Amniotic stem cell (primary cell): ENCODE measurements around the gene WDR27.

Experiments used
- DNase-seq: peaks from one replicate; lab custom pipeline; 2025; lab: John Stamatoyannopoulos, UW

Gene WDR27

DNA sequence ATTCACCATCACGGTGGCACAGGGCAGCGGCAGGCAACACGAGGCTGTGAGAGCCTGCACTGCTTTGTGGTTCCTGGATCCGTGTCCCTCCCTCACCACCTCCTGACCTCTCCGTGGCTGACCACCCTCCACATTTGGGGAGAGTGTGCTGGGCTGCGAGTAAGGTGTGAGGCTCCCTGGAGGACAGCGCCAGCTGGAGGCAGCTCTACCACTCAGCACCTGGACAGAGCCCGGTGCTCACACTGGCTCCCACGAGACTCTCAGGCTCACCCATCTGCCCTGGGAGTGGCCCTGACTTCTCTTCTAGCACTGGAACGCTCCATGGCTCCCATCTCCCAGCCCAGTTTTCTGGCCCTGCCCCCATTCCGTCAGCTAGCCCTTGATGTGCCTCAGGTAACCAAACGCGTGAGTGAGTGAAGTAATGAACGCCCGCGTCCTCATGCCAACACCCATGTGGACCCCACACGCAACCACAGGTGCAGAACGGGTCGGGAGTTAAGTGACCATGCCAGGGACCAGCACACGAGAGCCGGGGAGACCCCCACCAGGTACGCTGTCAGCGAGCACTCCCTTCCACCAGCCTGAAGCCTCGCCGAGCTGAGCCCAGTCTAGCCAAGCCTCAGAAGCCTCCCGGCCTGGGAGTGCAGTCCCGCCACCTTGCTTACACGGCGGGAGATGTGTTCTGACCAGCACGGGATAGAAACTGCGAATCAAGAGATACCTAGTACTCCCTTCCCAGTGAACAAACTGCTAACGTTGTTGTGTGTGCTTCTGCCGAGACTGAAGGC is 137.2 kb downstream of the WDR27 start:
- DNase-seq = no peak

DNA sequence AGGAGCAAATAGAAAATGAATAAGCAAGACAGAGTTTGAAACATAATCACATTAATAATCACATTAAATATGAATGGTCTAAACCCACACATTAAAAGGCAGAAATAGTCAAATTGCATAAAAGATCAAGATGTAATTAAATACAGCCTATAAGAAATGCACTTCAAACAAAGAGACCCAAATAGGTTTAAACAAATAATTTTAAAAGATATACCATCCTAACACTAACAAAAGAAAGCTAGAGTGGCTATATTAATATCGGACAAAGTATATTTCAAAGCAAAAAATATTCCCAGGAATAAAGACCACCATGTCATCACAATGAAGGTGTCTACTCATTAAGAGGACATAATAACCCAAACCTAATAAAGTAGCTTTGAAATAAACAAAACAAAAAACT is 140.2 kb downstream of the WDR27 start:
- no peak for DNase-seq

DNA sequence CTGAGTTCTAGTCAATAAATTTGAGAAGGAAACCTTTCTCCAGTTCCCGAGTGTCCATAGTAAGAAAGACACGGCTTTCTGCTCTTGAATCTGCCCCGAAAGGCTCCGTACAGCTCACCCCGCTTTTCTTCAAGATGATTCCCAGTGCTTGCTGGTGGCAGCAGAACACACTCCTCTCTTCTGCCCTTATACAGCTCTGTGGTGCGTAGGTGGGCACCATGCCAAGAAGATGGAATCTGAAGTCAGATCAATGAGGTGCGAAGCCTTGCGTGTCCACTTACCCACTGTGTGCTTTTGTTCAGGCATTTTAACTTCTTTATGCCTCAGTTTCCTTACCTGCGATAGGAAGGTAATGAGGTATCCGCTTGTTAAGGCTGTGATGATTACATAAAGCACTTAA is 142.2 kb downstream of the WDR27 start:
- DNase-seq = no peak

DNA sequence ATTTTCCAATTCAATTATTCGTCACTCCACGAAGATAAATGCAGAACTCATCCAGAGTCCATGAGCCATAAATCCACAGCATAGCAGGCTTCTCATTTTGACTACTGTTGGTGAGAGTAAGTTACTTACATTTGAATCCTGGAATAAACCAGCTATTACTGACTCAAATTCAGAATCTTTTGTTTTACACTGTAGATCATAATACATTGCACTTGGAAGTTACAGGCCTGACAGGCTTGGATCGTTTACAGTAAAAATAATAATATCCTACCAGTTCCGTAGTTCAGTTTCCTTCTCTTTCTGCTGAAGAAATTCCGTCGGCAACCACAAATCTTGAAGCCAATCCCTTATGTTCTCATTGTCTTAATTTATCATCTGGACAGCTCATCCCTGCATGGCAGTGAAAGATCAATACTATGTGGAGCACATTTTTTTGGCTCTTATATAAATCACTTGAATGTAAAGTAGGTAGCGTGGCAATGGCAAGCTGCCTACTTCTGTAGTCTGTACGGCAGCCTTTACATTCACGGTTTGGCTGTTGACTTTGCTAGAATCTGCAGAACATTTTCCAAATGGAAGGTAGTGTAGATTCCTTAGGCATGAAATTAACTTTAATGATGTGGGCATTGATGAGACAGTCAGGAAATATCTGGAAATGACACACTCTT is 142.9 kb downstream of the WDR27 start:
- no peak for DNase-seq

DNA sequence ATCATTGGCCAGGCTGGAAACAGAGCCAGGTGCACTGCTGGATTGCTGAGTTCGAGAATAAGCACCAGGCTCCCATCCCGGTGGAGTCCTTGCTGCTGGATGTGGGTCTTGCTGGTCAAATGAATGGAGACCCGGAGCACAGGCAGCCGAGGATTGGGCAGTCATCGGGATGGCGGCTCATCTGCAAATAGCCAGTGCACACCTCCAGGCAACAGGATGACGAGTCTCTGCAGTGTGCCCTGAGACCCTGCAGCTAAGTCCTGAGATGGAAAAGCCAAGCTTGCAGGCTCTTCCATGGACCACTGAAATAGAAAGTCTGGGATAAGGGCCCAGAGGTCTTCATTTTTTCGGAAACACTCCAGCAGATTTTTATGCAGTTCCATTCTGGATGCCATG is 143.5 kb downstream of the WDR27 start:
- no peak for DNase-seq

DNA sequence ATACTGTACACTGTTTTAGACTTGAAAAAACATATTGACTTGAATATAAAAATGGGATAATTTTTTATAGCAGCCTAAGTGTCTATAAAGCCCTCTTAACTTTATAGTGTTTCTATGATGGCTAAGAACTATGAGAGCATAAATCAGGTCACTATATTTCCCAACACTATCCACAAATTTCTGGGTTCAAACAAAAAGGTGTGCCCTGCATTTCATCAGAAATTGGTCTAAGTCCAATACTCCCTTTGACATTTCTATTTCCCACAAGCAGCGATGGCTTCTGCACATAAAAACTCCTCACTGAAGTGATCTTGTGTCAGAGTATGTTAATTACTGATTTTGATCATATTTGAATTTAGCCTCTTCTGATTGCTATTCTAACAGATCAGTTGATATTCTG is 143.9 kb downstream of the WDR27 start:
- no peak for DNase-seq

DNA sequence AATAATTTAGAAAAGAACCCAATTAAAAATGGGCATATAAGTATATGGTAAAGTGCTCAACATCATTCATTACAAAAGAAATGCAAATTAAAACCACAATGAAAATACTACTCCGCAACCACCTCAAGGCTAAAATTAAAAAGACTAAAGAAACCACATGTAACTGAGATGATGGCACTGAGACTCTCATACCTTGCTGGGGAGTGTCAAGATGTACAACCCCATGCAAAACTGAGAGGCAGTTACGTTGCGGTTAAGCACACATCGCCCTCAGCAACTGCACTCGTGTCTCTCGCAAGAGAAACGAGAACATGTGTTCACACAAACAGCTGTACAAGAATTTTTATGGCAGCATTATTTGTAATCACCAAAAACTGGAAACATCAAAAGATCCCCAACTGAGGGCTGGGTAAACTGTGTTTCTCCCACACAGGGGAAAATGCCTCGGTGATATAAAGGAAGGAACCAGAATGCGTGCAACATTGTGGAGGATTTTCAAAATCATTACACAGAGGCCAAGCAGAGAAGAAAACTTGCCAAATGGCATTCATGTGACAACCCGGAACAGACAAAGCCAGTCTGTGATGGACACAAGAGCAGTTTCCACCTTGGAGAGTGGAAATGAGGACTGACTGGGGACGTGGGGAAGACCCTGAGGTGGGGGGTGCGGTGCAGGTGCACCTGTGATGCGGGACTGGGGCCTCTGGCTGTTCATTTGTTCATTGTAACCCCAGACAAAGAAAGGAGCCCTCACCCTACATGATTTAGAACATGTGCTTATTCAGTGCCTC is 144.9 kb downstream of the WDR27 start:
- no peak for DNase-seq

DNA sequence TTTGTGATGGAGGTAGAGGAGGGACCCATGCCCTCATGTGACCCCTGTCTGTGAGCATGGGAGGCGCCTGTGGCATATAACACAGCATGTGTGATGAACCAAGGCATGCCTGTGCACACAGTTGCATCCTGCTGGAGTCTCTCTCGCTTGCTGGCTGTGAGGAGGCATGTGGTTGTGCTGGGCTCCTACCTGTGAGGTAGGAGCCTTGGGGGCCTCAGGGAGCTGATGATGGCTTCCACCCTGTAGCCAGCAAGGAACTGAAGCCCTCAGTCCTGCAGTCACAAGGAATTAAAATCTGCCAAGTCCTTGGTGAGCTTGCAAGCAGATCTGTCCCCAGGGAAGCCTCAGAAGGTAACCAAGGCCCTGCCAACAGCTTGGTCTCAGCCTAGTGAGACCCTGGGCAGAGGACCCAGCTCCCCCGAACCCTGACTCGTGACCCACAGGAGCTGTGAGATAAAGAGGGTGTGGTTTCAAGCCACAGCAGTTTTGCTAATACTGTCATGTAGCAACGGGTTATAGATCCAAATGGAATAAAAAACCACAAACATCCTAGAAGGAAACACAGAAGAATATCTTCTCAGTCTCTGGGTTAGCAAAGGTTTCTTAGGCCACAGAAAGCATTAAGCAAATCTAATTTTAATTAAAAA is 145.7 kb downstream of the WDR27 start:
- DNase-seq = no peak

DNA sequence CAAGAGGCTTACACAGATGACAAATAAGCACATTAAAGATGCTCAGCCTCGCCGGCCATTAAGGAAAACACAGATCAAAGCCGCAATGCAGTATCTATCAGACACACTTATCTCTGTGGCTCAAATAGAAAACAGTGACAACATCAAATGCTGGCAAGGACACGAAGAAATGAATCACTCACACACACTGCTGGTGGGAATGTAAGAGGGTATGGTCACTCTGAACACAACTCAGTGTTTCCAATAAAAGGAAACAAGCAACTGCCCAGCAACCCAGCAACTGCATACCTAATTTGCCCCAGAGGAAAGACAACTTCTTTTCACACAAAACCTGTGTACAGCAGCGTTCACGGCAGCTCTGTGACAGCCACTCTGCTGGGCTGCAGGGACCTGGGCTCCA is 155.8 kb downstream of the WDR27 start:
- no peak for DNase-seq

DNA sequence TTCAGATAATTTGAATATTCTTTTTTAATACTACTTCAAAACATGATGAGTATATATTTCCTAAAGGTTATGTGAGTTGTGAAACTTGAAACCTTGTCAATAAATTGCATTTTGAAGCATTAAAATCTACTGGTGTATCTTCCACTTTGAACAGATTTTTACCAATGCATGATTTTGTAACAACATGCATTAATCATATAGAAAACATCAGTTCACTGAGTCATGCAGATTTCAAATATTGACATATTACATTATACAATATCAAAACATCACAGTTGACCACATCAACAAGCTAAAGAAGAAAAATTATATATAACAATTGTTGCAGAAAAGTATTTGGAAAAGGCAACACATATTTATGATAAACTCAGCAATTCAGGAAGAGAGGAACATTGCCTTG is 158.1 kb downstream of the WDR27 start:
- no peak for DNase-seq

DNA sequence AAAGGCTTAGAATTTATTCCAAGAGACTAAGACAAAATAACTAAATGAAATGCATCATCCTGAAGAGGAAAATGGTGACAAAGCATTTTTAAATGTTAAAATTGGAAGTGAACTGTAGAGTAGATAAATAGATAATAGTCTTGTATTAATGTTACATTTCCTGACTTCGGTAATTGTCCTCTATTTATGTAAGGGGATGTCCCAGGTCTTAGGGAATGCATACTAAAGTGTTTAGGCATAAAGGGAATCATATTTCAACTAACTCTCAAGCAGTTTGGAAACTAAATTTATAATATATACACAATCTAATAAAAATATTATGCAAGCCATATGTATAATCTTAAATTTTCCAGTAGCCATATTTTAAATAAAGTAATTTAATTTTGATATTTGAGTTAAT is 159.3 kb downstream of the WDR27 start:
- no peak for DNase-seq

DNA sequence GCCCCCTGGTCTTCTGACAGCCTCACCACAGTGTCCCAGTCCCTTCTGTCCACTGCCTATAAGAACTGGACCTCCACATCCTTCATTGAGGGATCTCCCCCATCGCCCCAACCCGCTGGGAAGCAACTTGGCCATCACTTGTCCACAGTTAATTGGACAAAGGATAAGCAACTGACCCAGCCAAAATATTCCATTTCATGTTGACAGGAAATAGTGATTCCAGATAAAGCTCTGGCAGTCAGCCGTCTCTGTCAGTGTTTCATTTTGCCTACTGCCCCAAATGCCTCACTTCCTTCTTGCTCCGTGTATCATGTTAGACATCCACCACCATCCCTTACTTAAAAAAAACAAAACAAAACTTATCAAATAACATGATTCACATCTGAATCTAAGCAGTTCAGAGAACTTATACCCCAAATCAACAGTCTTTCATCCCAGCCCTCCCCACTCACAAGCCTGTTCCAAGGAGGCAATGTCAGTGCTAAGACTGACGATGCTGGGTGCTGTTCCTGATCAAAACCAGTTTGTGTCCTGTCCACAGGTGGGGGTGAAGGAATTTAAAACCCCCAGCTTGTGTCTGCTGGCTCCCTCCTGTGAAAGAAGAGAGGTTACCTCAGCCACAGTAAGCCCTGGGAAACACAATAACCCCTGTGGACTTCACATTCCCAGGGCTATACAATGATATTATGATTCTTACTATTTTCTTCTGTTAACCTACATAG is 162.5 kb downstream of the WDR27 start:
- no peak for DNase-seq

DNA sequence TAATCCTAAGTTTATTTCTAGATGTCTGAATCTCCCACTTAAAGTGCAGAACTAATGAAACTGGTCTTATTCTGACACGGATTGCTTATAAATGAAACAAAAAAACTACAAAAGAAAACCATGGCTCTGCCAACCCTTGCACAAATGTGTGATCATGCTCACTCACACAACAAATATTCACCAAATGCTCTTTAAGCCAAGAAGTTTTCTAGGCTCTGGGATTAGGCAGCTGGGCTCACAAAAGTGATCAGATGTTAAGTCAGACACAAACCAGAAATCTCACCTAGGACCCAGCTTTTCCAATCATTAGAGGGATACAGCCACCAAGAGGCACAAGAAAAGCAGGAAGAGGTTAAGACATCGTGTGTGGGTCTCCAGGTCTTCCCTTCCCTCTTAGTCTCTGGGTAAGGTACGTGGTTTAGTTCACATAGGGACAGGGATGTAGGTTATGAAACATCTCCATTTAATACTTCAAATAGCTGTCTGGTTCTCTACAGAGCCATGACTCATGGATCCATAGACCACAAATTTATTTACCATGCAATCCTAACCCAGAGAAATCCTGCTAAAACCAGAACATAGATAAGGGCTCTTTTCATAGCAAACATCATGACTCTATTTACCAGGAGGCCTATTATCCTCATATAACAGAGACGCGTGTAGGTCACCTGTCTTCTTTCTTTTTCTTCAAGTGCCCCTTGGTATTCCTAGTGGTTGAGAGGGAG is 165.2 kb downstream of the WDR27 start:
- DNase-seq = no peak

DNA sequence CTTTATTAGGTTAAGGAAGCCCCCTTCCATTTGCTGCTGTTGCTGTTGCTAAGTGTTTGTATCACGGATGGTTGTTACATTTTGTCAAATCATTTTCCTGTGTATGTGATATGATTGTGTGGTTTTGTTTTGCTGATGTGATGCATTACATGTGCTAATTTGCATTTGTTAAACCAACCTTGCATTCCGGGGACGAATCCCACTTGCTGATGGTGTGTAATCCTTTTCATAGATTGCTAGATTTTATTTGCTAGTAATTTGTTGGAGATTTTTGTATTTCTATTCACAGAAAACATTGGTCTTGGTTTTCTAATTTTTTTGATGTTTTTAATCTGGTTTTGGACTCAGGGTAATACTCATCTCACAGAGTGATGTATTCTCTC is 167.8 kb downstream of the WDR27 start:
- DNase-seq = no peak

DNA sequence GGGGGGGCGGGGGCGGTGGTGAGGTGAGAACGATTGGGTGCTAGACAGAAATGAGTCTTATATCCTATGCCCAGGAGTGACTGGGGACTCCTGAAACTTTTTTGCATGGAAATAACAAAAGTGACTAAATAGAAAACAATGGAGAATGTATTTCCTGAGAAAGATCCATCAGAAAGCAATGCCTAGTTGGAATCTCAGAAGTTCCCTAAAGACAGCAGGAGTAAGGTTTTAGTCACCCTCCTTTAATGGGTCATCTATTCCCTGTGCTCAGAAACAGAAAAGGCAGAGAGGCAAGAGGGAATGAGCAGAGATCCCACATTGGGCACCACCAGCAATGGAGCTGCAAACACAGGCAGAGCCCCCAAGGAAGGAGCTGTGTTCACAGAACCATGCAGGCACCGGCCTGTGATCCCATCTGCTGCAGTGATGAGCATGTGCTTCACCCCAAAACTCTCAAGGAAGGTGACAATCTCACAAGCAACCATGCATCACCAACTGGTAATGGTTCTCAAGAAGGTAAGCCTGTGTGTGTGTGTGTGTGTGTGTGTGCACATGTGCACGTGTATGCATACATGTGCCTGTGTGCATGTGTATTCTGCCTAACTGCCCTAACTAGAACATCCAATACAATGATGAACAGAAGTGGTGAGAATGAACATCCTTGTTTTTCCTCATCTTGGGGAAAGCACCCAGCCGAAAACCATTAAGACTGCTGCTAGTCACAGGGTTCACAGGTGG is 168.4 kb downstream of the WDR27 start:
- DNase-seq = no peak

DNA sequence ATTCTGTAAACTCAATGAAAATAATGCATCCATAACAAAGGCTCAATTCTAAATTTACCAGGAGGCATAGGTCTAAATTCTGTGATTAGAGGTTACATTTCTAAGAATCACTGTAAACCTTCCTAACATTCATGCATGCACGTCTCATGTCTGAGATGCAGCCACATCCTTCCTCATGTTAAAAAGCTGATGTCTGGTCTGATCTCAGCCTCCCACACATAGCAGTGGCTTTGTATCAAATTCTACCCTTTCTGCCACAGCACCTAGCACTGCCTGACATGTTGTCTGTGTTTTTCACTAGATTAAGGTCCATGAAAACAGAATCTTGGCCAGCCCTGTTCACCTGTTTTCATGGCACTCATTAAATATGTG is 171.1 kb downstream of the WDR27 start:
- DNase-seq = no peak

DNA sequence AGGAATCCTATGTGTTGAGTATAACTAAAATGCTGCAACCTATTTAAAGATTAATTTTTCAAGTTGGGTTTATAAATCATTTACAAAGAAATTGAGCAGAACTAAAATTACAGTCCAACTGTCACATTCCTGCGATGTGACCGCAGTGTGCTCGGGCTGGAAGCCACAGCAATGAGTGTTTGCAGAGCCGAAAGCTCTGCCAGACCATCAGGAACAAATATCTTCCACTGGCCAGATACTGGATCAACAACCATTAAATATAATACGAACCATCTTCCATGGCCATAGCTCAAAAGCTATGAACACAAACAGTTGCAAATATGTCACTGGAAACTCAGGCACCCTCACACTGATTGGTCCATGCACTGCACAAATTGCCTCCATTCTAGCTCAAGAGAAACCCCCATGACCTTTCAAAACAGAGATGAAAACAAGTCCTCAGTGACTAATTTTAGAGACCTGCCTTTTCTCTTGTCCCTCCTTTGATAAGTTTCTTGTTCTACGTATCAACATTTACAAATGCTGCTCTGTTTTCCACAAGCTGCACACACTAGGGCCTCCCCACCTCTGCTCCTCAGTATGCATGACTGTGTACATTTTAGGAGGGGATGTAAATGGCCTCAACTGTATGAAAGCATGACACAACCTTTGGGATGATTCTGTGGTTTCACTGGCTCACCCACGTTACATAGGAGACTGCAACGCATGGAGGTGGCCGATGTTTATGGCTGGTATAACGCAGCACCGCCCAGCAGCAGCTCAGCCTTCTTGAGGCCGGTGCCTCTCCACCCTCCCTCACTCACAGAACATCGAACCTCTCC is 171.7 kb downstream of the WDR27 start:
- no peak for DNase-seq

DNA sequence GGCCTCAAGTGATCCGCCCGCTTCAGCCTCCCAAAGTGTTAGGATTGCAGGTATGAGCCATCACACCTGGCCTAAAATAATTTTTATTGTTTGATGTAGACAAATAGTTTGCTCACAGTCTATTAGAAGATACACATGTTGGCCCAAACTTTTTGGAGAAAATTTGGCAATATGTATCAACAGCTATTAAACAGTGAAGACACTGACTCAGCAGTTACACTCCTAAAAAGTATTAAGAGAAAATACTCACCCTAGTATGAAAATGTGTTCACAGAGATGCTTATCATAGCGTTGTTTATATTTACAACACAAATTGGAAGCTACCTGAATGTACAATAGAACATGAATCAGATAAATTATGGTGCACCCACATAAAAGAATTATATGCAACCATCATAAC is 173.1 kb downstream of the WDR27 start:
- no peak for DNase-seq

DNA sequence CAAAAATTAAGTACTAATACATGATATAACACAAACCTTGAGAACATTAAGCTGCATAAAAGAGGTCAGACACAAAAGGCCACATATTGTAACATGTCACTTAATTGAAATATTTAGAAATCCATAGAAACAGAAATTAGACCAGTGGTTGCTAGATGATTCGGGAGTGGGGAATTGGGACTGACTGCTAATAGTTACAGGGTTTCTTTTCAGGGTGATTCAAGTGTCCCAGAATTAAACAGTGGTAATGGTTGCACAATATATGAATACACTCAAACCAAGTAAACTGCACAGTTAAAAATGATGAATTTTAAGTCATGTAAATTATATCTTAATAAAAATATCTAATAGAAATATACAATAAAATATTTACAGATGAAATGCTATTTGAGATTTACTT is 174.5 kb downstream of the WDR27 start:
- DNase-seq = no peak

DNA sequence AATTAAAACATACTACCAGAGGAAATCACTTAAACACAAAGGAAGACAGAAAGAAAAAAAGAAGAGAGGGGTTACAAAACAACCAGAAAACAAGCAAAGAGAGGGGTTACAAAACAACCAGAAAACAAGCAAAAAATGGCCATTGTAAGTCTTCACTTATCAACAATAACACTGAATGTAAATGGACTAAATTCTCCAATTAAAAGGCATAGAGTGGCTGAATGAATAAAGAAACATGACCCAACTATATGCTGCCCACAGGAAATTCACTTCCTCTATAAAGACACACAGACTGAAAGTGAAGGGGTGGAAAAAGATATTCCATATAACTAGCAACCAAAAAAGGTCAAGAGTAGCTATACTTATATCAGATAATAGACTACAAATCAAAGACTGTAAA is 180.0 kb downstream of the WDR27 start:
- DNase-seq = no peak
